K562 treated with DMSO at 1 percent for 48 hours (cell line): ENCODE measurements around the gene GNE. TPM values are rescaled to one million over a fixed set of nuclear protein-coding genes. Genes with fewer than 3 reads are reported as not detected.

Experiments
- total RNA-seq: library from RNA; unstranded; fragments of 300-600 nt; gene quantifications from 2 replicates; pipeline ENCODE4 v1.2.3, GENCODE V29; 2022; ENCODE audit warnings: low replicate concordance; ENCODE audit errors: extremely low read depth

GNE gene
- not detected in 2 replicates for total RNA-seq

GRCh38 chr9:36258208-36258995, at the start of gene GNE:
Gene GNE, minus strand, starts transcription at chr9:36258448. Its CDS starts 9,093 bp downstream, at chr9:36249355.

GRCh38 chr9:36190388-36191289, 67.6 kb downstream of the GNE start, which contains the start of gene CLTA:
Gene CLTA, plus strand, starts transcription at chr9:36190921. Its CDS starts 136 bp downstream, at chr9:36191057.

GRCh38 chr9:36169166-36169565, 89.1 kb downstream of the GNE start, which contains the start of gene CCIN:
Gene CCIN, plus strand, starts transcription at chr9:36169388. Its CDS starts 115 bp downstream, at chr9:36169503.

Other genes with a start within 250 kb of the GNE start
- gene RECK, start 221.5 kb downstream of the GNE start, total RNA-seq, result not detected in 2 replicates
- gene GLIPR2, start 121.7 kb downstream of the GNE start, total RNA-seq, result not detected in 2 replicates
- not detected in 2 replicates for gene CCIN, start 89.1 kb downstream of the GNE start, total RNA-seq
- not detected in 2 replicates for gene CLTA, start 67.5 kb downstream of the GNE start, total RNA-seq
- gene RNF38, start 141.8 kb upstream of the GNE start, total RNA-seq, result not detected in 2 replicates